ENCODE results near the gene RASA2. TPM values are rescaled to one million over a fixed set of nuclear protein-coding genes. Genes with fewer than 3 reads are reported as not detected.
A peak's percentile ranks its signal among the peaks of the same experiment; 100 is the strongest.
"Not testable (repeated sequence)": the region's sequence is repeated elsewhere in the genome, so short reads cannot be mapped to it uniquely, and the experiment has no call there.

Gene RASA2
- total RNA-seq, 1 donor from 2014 or later: 16.5 TPM

GRCh38 chr3:141532609-141533008 is 45.8 kb downstream of the RASA2 start:
- no peak for DNase-seq (ENCODE audit: low read depth, low spot score)

- not testable (repeated sequence) for DNase-seq (ENCODE audit: low read depth, low spot score)
Observed at GRCh38 chr3:141536017-141536416, 49.2 kb downstream of the RASA2 start.

DNA sequence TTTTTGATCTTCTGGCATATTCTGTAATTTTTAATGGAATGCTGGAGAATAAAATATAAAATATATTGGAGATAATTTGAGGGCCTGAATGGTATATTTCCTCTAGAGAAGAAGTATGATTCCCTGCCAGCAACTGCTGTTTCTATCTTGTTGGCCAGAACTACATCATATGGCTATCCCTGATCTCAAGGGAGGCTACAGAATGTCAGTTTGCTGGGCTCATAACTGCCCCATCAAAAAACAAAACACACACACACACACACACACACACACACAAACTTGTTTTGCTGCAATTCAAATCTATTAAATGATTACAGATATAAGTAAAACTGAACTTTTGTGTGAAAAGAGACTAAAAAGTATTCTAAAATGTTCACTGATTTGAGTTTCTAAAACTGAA is 51.0 kb downstream of the RASA2 start:
- no peak for DNase-seq (ENCODE audit: low read depth, low spot score)

DNA sequence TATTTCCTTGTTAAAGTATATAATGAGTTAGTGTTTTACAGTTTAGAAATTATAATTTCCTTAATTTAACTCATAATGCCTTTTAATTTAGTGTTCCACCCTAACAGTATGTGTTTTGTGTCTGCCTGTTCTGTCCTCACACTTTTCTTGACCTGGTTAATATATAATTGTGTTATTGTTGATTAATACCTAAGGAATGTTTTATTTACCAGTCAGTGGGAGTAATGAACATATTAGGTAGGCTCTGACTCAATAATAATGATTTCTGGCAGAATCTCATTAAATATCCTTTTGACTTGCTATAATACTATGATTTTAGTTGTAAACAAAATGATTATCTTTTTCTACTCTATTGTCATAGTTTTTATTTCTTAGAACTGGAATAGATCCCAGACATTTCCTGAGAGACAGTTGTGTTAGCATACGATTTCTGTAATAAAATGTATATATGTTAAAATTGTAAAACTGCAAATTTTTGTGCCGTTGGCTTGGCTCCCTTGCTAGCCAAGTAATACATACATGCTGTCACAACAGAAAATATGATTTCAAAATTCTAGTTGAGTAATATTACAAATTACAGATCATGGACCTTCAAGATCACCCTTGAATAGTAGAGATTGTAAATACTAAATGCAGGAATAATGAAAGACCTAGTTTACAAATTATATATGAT is 51.9 kb downstream of the RASA2 start:
- no peak for DNase-seq (ENCODE audit: low read depth, low spot score)

- DNase-seq (ENCODE audit: low read depth, low spot score): no peak
Observed at GRCh38 chr3:141539431-141540187, 52.8 kb downstream of the RASA2 start.

DNA sequence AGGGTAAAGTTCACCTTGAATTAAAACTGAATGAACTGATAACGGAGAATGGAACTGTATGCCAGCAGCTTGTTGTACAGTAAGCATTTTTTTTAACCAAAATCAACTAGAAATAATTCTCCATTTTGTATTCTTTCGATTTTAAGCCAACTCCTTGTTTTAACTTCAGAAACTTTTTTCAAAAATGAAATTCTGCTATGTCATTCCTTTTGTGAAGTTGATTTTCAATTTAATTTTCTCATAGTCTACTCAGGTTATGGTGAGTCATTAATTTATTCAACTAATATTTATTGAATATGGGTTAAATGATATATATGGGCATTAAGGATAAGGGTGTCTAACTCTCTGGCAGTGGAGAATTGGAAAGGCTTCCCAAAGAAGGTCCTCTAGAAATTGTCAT is 53.7 kb downstream of the RASA2 start:
- no peak for DNase-seq (ENCODE audit: low read depth, low spot score)

GRCh38 chr3:141542202-141542969 is 55.6 kb downstream of the RASA2 start:
- no peak for DNase-seq (ENCODE audit: low read depth, low spot score)

DNA sequence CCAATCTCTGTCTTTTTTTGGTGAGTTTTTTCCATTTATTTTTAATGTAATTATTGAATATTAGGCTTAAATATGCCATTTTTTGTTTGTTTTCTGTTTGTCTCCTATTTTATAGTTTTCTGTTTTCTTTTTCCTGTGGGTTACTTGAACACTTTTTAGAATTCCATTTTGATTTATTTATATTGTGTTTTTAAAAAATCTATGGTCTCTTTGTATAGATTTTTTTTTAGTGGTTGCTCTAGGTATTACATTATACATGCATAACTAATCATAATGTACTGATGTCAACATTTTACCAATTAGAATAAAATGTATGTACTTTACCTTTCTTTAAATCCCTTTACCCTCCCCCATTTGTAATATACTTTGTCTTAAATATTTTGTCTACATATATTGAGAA is 56.2 kb downstream of the RASA2 start:
- DNase-seq (ENCODE audit: low read depth, low spot score): no peak

DNA sequence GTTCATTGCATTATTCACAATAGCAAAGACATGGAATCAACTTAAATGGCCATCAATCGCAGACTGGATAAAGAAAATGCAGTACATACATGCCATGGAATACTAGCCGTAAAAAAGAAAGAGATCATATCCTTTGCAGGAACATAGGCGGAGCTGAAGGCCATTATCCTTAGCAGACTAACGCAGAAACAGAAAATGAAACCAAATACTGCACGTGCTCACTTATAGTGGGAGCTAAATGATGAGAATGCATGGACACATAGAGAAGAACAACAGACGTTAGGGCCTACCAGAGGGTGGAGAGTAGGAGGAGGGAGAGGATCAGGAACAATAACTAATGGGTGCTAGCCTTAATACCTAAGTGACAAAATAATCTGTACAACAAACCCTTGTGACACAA is 57.9 kb downstream of the RASA2 start:
- no peak for DNase-seq (ENCODE audit: low read depth, low spot score)

DNA sequence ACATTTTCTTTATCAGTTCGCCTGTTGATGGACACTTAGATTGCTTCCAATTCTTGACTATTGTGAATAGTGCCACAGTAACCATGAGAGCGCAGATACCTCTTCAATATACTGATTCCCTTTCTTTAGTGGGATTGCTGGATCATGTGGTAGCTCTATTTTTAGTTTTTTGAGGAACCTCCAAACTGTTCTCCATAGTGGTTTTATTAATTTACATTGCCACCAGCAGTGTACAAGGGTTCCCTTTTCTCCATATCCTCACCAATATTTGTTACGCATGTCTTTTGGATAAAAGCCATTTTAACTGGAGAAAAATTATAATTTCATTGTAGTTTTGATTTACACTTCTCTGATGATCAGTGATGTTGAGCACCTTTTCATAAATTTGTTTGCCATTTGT is 59.3 kb downstream of the RASA2 start:
- DNase-seq (ENCODE audit: low read depth, low spot score): no peak

DNA sequence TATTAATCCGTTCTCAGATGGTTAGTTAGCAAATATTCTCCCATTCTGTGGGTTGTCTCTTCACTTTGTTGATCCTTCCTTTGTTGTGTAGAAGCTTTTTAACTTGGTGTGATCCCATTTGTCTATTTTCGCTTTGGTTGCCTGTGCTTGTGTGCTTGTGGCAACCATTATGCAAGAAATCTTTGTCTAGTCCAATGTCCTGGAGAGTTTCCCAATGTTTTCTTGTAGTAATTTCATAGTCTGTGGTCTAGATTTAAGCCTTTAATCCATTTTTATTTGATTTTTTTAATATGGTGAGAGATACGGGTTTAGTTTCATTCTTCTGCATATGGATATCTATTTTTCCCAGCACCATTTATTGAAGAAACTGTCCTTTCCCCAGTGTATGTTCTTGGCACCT is 59.8 kb downstream of the RASA2 start:
- no peak for DNase-seq (ENCODE audit: low read depth, low spot score)

GRCh38 chr3:141547791-141548190 is 61.0 kb downstream of the RASA2 start:
- no peak for DNase-seq (ENCODE audit: low read depth, low spot score)

- no peak for DNase-seq (ENCODE audit: low read depth, low spot score)
Observed at GRCh38 chr3:141550926-141551665, 64.3 kb downstream of the RASA2 start.

DNA sequence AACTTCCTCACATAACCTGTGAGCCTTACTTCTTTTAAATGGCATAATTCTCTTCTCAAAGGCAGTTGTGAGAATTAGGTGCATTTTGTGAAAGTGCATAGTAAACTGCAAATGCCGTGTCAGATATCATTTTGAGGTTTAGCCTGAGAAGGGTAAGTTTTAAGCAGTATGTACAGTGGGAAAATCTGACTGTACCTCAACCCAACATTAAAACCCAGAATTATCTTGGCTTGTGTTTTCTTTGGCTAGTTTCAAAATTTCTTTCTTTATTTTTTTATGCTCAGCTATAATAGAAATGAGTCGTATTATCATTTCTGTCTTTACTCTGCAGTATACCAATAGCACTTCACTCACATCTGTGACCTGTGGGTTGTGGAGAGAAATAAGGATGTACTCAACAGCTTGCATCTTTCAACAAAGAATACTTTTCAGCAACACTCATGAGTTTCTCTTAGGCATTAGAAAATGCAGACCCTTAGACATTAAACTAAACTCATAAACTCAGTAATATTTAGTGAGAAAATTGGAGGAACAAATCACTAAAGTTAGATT is 65.7 kb downstream of the RASA2 start:
- DNase-seq (ENCODE audit: low read depth, low spot score): no peak

DNA sequence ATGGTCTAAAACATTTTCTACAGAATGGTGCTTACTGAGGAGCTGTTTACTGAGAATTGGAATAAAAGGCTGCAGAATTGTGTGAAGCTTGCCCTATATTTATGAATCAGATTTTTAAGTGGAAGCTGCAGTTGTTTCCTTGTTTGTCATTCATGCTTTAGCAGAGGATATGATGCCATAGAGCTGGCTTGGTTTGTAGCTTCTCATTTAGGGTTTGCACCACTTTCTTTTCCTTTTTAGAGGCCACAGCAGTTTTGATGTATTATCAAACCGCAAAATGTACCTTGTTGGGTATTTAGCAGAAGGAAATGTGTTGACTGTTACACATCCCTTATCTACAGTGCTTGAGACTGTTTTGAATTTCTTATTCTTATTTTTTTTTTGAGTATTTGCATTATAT is 66.2 kb downstream of the RASA2 start:
- peak; percentile 11 for DNase-seq (ENCODE audit: low read depth, low spot score)

- peak; percentile 17 for DNase-seq (ENCODE audit: low read depth, low spot score)
Observed at GRCh38 chr3:141556034-141556433, 69.2 kb downstream of the RASA2 start.

DNA sequence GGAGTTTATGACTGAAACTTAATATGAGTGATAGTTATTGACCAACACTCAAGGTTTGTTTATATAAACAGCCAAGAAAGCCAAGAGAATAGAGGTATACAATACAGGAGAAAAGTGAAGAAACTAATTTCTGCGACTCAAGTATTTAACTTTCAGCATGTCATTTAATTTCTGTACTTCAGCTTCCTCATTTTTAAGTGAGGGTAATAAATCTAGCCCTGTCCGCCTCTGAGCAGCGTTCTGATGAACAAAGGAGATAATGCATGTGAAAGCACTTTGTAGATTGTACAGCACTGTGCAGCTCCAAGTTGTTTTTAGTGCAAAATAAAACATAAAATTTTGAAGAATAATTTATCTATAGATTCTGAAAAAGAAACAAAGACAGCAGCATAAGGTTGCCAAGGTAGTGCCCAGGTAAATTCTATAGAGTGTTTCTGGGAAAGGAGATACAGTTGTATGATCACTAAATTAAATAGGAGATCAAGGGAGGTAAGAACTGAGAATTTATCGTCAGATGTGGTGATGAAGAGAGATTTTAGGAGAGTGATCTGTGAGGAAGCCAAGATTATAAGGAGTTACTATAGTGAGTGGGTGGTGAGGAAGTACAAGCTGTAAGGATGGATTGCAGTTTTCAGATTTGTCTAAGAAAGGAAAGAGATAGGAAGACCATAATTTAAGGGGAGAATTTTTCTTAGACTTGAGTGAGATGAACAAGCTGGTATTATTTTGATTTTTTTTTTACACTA is 71.3 kb downstream of the RASA2 start:
- no peak for DNase-seq (ENCODE audit: low read depth, low spot score)

- peak; percentile 19 for DNase-seq (ENCODE audit: low read depth, low spot score)
Observed at GRCh38 chr3:141561426-141562034, 74.7 kb downstream of the RASA2 start.

- no peak for DNase-seq (ENCODE audit: low read depth, low spot score)
Observed at GRCh38 chr3:141564241-141564640, 77.4 kb downstream of the RASA2 start.

DNA sequence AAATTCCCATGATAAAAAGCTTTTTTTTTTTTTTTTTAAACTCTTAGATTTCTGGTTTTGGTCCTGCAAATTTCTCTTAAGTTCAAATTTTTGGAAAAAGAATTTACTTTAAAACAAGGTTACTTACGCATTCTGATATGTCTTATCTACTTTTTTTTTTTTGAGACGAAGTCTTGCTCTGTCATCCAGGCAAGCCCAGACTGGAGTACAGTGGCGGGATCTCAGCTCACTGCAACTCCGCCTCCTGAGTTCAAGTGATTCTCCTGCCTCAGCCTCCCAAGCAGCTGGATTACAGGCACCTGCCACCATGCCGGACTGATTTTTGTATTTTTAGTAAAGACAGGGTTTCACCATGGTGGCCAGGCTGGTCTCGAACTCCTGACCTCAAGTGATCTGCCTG is 83.2 kb downstream of the RASA2 start:
- no peak for DNase-seq (ENCODE audit: low read depth, low spot score)
